ENCODE measurements around the gene TTC9B.

GRCh38 chr19:40228346-40228745, 10.2 kb upstream of the TTC9B start:
- no peak for TF ChIP-seq CTCF (IDR thresholded peaks at IDR 0.05)
- TF ChIP-seq POLR2AphosphoS5 (IDR thresholded peaks at IDR 0.05), result no peak
